Measurements from ENCODE around the gene CACNA1S.

CACNA1S gene

GRCh38 chr1:201000391-201000790 is 111.8 kb downstream of the CACNA1S start:
- no peak overlapping the region for H3K27ac ChIP-seq
- no peak for TF ChIP-seq CTCF (IDR thresholded peaks at IDR 0.05)

GRCh38 chr1:200999667-201000066 is 112.6 kb downstream of the CACNA1S start:
- no peak overlapping the region for H3K27ac ChIP-seq
- TF ChIP-seq CTCF (IDR thresholded peaks at IDR 0.05): no peak

GRCh38 chr1:200998323-200998722 is 113.9 kb downstream of the CACNA1S start:
- H3K27ac ChIP-seq: no peak overlapping the region
- no peak for TF ChIP-seq CTCF (IDR thresholded peaks at IDR 0.05)
- no peak for TF ChIP-seq ZFX (IDR thresholded peaks at IDR 0.05; ENCODE audit: borderline replicate concordance)

GRCh38 chr1:200992382-200993048 is 119.7 kb downstream of the CACNA1S start:
- H3K27ac ChIP-seq: no peak overlapping the region
- no peak for TF ChIP-seq ZFX (IDR thresholded peaks at IDR 0.05; ENCODE audit: borderline replicate concordance)
- no peak for TF ChIP-seq CTCF (IDR thresholded peaks at IDR 0.05)

GRCh38 chr1:200991097-200991614 is 121.1 kb downstream of the CACNA1S start:
- TF ChIP-seq CTCF (IDR thresholded peaks at IDR 0.05) (no peak), ZFX (IDR thresholded peaks at IDR 0.05; ENCODE audit: borderline replicate concordance) (no peak)

GRCh38 chr1:200990114-200990513 is 122.1 kb downstream of the CACNA1S start:
- TF ChIP-seq CTCF (IDR thresholded peaks at IDR 0.05): no peak
- H3K27ac ChIP-seq: no peak overlapping the region

More at GRCh38 chr1:200991097-200991614, 121.1 kb downstream of the CACNA1S start:
- no peak overlapping the region for H3K27ac ChIP-seq
